HepG2 (cell line): ENCODE results near the gene RAB17. TPM values are rescaled to one million over a fixed set of nuclear protein-coding genes. Genes with fewer than 3 reads are reported as not detected.

Source experiments
- GRHL1 ChIP-seq: sonication (generic); formaldehyde crosslinking; conservative IDR thresholded peaks from 2 replicates; pipeline ENCODE4 v1.8.0; 2022; ENCODE audit warnings: missing genetic modification reagents
- HIC2 ChIP-seq: sonication (generic); formaldehyde crosslinking; IDR thresholded peaks from 2 replicates; pipeline ENCODE4 v1.9.0; 2022; ENCODE audit warnings: low read depth, missing genetic modification reagents
- RFX3 ChIP-seq: IDR thresholded peaks from 2 replicates; pipeline ENCODE4 v1.6.1; 2016; ENCODE audit warnings: missing biosample characterization, missing genetic modification reagents
- ZKSCAN1 ChIP-seq: fragments of 150-350 bp; IDR thresholded peaks from 2 replicates; pipeline ENCODE4 v1.6.1; 2014; ENCODE audit warnings: low read length
- ZNF232 ChIP-seq: sonication (generic); formaldehyde crosslinking; IDR thresholded peaks from 2 replicates; pipeline ENCODE4 v1.4.0; 2020; ENCODE audit warnings: missing genetic modification reagents, borderline replicate concordance
- polyA plus RNA-seq, 8 experiments: library from polyadenylated mRNA; depleted of rRNA in 3 of 8; stranded (reverse) in 7 of 8; unstranded in 1 of 8; fragments of >200 nt; fragmentation: Illumina TruSeq in 4 of 8; extraction: Trizol in 4 of 8; gene quantifications; 2 replicates each; pipeline versions ENCODE4 v1.2.1 to v1.2.3, GENCODE V29; 2011 to 2016; ENCODE audit warnings: low read depth in 4 of 8, missing spikeins in 1 of 8, mixed read lengths in 1 of 8; ENCODE audit not compliant: insufficient read depth in 1 of 8
- total RNA-seq, 5 experiments: library from RNA; depleted of rRNA; stranded (reverse); fragments of >200 nt; fragmentation: Illumina TruSeq; extraction: Trizol; gene quantifications; 2 replicates each; pipeline ENCODE4 v1.2.3, GENCODE V29; 2016; ENCODE audit warnings: low read depth in 1 of 5
- TF ChIP-seq, protein P1 (sequence below): sonication (generic); formaldehyde crosslinking; IDR thresholded peaks from 2 replicates; pipeline ENCODE4 v1.5.0; 2020; ENCODE audit warnings: mild to moderate bottlenecking, missing genetic modification reagents, borderline replicate concordance

Gene RAB17
- total and polyA plus RNA-seq, 2 of the 13 experiments (the other 11 are each of a cell fraction or from before 2014, with no cell fraction given): 68.0 to 124 TPM

- TF ChIP-seq, protein P1, sequence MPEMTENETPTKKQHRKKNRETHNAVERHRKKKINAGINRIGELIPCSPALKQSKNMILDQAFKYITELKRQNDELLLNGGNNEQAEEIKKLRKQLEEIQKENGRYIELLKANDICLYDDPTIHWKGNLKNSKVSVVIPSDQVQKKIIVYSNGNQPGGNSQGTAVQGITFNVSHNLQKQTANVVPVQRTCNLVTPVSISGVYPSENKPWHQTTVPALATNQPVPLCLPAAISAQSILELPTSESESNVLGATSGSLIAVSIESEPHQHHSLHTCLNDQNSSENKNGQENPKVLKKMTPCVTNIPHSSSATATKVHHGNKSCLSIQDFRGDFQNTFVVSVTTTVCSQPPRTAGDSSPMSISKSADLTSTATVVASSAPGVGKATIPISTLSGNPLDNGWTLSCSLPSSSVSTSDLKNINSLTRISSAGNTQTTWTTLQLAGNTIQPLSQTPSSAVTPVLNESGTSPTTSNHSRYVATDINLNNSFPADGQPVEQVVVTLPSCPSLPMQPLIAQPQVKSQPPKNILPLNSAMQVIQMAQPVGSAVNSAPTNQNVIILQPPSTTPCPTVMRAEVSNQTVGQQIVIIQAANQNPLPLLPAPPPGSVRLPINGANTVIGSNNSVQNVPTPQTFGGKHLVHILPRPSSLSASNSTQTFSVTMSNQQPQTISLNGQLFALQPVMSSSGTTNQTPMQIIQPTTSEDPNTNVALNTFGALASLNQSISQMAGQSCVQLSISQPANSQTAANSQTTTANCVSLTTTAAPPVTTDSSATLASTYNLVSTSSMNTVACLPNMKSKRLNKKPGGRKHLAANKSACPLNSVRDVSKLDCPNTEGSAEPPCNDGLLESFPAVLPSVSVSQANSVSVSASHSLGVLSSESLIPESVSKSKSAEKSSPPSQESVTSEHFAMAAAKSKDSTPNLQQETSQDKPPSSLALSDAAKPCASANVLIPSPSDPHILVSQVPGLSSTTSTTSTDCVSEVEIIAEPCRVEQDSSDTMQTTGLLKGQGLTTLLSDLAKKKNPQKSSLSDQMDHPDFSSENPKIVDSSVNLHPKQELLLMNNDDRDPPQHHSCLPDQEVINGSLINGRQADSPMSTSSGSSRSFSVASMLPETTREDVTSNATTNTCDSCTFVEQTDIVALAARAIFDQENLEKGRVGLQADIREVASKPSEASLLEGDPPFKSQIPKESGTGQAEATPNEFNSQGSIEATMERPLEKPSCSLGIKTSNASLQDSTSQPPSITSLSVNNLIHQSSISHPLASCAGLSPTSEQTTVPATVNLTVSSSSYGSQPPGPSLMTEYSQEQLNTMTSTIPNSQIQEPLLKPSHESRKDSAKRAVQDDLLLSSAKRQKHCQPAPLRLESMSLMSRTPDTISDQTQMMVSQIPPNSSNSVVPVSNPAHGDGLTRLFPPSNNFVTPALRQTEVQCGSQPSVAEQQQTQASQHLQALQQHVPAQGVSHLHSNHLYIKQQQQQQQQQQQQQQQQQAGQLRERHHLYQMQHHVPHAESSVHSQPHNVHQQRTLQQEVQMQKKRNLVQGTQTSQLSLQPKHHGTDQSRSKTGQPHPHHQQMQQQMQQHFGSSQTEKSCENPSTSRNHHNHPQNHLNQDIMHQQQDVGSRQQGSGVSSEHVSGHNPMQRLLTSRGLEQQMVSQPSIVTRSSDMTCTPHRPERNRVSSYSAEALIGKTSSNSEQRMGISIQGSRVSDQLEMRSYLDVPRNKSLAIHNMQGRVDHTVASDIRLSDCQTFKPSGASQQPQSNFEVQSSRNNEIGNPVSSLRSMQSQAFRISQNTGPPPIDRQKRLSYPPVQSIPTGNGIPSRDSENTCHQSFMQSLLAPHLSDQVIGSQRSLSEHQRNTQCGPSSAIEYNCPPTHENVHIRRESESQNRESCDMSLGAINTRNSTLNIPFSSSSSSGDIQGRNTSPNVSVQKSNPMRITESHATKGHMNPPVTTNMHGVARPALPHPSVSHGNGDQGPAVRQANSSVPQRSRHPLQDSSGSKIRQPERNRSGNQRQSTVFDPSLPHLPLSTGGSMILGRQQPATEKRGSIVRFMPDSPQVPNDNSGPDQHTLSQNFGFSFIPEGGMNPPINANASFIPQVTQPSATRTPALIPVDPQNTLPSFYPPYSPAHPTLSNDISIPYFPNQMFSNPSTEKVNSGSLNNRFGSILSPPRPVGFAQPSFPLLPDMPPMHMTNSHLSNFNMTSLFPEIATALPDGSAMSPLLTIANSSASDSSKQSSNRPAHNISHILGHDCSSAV (CRISPR knock-in tag): no peak
- 0 out of 2 replicates have a peak, but pooled peaks have one; percentile 31 for TF ChIP-seq HIC2 (CRISPR knock-in tag)
- no peak for TF ChIP-seq RFX3
- 0 out of 2 replicates have a peak, but pooled peaks have one; percentile 51 for TF ChIP-seq ZNF232 (CRISPR knock-in tag)
- no peak for TF ChIP-seq ZKSCAN1
- no peak for TF ChIP-seq GRHL1 (CRISPR knock-in tag)
These were observed 3.2 kb upstream of the RAB17 start (continued) for GRCh38 chr2:237593596-237594320.
